Measurements from ENCODE around the gene MARCHF2.

DNA sequence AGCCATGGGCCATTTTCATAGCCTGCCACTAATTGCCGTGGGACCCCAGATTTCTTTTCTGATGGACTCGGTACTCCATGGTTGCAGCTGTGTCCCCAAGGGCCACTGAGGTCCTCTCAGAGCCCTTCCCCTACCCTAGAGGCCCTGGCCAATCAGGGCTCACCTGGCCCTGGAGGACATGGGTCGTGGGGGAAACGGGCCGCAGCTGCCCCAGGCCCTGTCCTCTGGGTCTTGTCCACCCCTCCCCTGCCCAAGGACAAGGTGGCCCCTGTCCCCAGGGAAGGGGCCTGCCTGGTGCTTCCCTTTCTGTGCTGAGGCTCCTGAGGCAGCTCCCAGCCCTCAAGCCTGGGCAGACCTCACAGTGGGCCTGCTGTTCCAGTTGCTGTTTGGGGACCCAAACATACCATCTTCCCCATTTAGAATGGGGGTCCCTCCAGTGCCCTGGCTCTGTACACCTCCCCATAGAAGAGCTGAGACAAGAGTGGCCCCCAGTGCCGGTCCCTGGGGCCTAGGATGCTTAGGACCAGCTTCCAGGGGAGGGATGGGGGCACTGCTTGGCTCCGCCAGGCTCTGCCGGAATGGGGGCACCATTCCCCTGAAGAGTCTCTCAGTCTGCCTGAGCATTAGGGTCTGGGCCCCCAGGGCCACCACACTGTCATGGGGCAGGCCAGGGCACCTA, 19.8 kb upstream of the MARCHF2 start:
- TF ChIP-seq POLR2A (IDR thresholded peaks at IDR 0.05): no peak
- TF ChIP-seq, protein P1, sequence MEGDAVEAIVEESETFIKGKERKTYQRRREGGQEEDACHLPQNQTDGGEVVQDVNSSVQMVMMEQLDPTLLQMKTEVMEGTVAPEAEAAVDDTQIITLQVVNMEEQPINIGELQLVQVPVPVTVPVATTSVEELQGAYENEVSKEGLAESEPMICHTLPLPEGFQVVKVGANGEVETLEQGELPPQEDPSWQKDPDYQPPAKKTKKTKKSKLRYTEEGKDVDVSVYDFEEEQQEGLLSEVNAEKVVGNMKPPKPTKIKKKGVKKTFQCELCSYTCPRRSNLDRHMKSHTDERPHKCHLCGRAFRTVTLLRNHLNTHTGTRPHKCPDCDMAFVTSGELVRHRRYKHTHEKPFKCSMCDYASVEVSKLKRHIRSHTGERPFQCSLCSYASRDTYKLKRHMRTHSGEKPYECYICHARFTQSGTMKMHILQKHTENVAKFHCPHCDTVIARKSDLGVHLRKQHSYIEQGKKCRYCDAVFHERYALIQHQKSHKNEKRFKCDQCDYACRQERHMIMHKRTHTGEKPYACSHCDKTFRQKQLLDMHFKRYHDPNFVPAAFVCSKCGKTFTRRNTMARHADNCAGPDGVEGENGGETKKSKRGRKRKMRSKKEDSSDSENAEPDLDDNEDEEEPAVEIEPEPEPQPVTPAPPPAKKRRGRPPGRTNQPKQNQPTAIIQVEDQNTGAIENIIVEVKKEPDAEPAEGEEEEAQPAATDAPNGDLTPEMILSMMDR (IDR thresholded peaks at IDR 0.05): no peak

Data from transverse colon (tissue), 3 donors.